22Rv1 (cell line): Measurements from ENCODE around the gene KRT38.
"Not testable (repeated sequence)": the region's sequence is repeated elsewhere in the genome, so short reads cannot be mapped to it uniquely, and the experiment has no call there.

ENCODE experiments used
- H3K27ac ChIP-seq: fragments of 450-650 bp; 2 replicates; pipeline ENCODE4 v1.5.1; 2017
- ZFX ChIP-seq: fragments of 450-650 bp; IDR thresholded peaks from 2 replicates; pipeline ENCODE4 v1.6.1; 2017; ENCODE audit warnings: antibody characterized with exemption, borderline replicate concordance
- TF ChIP-seq, protein P1 (sequence below): fragments of 450-650 bp; IDR thresholded peaks from 2 replicates; pipeline ENCODE4 v1.5.1; 2017; ENCODE audit warnings: mild to moderate bottlenecking

The KRT38 gene

DNA sequence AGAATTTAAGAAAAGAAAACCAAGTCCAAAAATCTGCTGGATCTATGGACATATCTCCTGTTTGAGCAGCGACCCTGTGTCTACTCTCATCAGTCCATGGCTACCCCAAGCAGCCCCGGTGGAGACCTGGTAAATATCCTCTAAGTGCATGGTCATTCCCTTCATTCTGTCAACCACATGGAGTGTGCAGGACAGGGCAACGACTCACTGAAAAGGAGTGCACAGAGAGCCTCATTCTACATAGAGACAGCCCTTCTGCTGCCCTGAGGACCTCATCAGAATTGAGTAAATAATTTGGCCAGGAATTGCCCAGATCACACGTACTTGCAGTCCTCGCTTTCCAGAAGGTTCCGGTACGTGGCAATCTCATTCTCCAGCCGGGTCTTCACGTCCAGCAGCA, 3.0 kb downstream of the KRT38 start:
- no peak for TF ChIP-seq ZFX
- H3K27ac ChIP-seq, result no peak overlapping the region

DNA sequence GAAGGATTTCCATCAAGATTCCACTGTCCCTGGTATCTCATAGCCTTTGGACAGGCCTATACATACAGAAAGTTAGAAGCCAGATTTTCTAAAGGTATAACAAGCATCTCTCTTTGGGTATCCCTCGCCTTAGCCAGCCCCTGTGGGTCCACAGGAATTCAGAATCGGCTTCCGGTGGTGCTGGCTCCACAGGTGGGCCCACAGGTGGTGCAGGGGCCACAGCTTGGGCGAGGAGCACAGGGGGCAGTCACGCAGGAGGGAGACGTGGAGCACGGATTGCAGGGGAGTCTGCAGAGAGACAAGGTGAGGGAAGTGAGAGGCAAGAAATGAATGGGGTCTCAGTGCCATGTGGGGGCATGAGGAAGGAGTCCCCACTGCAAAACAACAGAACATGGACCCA, 3.5 kb downstream of the KRT38 start:
- no peak overlapping the region for H3K27ac ChIP-seq
- TF ChIP-seq, protein P1, sequence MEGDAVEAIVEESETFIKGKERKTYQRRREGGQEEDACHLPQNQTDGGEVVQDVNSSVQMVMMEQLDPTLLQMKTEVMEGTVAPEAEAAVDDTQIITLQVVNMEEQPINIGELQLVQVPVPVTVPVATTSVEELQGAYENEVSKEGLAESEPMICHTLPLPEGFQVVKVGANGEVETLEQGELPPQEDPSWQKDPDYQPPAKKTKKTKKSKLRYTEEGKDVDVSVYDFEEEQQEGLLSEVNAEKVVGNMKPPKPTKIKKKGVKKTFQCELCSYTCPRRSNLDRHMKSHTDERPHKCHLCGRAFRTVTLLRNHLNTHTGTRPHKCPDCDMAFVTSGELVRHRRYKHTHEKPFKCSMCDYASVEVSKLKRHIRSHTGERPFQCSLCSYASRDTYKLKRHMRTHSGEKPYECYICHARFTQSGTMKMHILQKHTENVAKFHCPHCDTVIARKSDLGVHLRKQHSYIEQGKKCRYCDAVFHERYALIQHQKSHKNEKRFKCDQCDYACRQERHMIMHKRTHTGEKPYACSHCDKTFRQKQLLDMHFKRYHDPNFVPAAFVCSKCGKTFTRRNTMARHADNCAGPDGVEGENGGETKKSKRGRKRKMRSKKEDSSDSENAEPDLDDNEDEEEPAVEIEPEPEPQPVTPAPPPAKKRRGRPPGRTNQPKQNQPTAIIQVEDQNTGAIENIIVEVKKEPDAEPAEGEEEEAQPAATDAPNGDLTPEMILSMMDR, result no peak
- no peak for TF ChIP-seq ZFX

DNA sequence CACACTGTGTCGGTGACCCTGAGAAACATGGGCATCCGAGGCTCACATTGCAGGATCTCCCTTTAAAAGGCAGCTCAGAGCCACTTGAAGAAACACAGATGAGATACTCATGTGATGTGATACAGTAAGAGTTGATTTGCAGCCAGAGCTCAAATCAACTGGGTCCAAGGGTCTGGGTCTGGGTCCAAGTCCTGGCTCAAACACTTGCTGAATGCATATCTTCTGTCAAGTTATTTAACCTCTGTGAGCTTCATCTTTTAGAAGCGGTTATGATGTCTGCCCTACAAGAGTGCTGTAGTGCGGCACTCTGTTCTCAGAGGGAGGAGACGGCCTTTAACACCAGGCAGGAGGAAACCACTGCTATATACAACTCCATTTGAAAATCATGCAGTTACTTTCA, 6.4 kb downstream of the KRT38 start:
- TF ChIP-seq, protein P1, result no peak
- TF ChIP-seq ZFX, result no peak
- H3K27ac ChIP-seq, result no peak overlapping the region

DNA sequence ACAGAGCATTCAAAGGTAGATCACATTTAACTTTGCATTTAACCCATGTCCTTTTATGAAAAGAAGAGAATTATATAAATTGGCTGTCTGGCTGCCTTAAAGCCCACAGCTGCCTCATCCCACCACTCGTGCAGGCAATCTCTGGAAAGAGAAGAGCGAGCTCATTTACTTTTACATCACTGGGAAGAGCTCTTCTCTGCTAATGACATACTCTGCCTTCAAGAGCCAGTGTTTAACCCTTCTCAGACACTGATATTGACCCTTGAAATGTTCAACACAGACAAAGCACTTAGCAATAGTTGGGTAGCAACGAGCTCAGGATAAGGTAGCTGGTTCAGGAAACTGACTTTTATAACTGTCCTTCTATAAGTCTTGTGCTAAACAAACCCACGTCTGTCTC, 6.8 kb downstream of the KRT38 start:
- TF ChIP-seq, protein P1, result no peak
- no peak for TF ChIP-seq ZFX
- H3K27ac ChIP-seq, result no peak overlapping the region

DNA sequence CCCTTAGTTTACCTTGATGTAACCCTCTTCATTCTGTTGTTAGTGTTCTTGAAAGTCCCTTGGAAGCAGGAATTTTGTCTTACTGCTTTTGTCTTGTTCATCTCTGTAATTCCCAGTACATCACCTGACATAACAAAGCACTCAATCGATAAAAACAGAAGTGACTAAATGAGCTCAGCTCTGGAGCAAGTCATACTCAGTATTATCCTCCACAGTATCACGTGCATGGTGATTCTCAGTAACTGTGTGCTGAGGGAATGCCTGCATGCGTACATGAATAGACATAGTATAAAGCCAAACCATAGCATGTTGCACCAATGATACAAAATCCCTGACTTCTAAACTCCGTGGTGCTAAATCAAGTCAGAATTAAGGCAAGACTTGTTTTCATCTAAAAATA, 7.2 kb downstream of the KRT38 start:
- TF ChIP-seq, protein P1, result no peak
- TF ChIP-seq ZFX, result no peak
- no peak overlapping the region for H3K27ac ChIP-seq

DNA sequence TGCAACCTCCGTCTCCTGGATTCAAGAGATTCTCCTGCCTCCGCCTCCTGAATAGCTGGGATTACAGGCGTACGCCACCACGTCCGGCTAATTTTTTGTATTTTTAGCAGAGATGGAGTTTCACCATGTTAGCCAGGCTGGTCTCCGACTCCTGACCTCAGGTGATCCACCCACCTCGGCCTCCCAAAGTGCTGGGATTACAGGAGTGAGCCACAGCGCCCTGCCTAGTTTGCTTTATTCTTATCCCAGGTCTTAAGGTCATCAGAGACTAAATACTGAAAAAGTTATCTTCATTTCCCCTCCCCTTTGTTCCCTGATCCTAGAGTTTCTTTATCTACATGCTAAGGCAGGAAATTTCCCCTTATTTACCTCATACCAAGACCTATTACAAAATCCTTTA, 10.4 kb downstream of the KRT38 start:
- not testable (repeated sequence) for H3K27ac ChIP-seq

DNA sequence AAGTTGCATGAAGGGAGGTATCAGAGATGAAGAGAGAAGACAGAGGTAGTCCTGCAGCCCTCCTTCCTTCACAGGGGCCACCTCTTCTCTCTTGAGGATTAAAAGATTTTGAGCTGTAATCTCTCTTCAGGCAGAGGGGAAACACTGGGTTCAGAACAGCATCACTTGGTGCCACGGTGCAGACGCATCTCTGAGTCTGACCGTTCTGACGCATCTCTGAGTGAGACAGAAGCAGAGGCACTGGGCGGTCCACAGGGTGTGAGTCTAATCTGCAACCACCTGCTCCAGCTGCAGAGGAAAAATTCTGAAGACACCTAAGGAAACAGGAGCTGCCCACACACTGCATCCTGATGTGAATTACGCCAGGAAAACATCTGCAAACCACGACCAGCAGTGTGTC, 11.1 kb downstream of the KRT38 start:
- no peak overlapping the region for H3K27ac ChIP-seq
- no peak for TF ChIP-seq ZFX
- TF ChIP-seq, protein P1, result no peak

DNA sequence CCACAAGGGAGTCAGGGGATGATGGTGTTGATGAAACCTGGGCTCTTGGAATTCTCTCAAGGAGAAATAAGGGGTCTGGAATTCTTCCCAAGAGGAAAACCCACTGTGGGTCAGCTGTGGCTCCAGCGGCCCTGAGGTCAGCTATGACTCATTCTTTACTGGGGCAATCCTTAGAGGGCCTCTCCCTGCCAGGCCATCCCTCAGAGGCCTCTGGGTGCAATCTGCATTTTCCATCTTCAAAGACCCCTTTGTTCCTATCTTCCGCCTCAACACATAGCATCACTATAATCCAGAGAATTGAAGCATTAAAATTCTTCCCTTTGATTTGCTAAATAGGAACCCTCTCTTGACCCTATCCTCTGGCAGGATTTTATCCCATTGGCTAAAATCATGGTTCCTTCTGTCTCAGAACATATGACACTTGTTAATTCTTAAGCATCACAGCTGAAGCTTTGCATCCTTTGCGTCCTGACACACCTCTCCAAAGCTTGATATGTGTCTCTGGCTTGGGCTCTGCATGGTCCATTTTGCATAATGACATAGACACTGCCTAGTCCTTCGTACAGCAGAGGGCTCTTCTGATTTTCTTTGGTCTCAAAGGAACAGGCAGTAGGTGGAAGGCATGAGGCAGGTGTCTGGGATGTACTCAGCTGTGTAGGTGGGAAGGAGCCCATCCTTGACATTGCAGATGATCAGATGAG, 12.0 kb downstream of the KRT38 start:
- no peak overlapping the region for H3K27ac ChIP-seq
- TF ChIP-seq, protein P1, result no peak
- no peak for TF ChIP-seq ZFX
